Measurements from ENCODE around the gene KRTAP5-6.

DNA sequence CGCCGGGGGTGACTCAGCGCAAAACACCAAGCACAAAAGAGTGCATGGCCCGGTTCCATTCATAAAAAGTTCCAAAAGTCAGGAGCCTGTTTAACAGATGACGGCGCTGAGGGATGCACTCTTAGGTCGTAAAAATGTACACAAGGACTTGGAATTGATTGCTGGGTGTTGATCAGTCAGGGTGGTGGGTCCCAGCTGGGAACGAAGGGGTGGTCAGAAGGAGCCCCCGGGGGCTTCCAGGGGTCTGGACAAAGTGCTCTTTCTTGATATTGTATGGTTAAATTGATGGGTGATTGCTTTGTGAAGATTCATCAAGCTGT lies 32.7 kb downstream of the KRTAP5-6 start:
- TF ChIP-seq TCF12 (IDR thresholded peaks at IDR 0.05) = no peak
- no peak for TF ChIP-seq FOSL2 (IDR thresholded peaks at IDR 0.05; ENCODE audit: borderline replicate concordance, low read depth)
- no peak for TF ChIP-seq EZH2phosphoT487 (IDR thresholded peaks at IDR 0.05; ENCODE audit: borderline replicate concordance, low read depth)
- TF ChIP-seq, protein P1, sequence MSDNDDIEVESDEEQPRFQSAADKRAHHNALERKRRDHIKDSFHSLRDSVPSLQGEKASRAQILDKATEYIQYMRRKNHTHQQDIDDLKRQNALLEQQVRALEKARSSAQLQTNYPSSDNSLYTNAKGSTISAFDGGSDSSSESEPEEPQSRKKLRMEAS (IDR thresholded peaks at IDR 0.05; ENCODE audit: low read depth) = no peak
- TF ChIP-seq POLR2AphosphoS5 (IDR thresholded peaks at IDR 0.05; ENCODE audit: low read depth, low read length) = no peak
- no peak for TF ChIP-seq GABPA (IDR thresholded peaks at IDR 0.05; ENCODE audit: low read depth)
